ENCODE measurements around the gene SUN3. TPM values are rescaled to one million over a fixed set of nuclear protein-coding genes. Genes with fewer than 3 reads are reported as not detected.

The SUN3 gene
- total and polyA plus RNA-seq, 2 donors from 2014 or later, result 0.54 TPM; not detected in 1

DNA sequence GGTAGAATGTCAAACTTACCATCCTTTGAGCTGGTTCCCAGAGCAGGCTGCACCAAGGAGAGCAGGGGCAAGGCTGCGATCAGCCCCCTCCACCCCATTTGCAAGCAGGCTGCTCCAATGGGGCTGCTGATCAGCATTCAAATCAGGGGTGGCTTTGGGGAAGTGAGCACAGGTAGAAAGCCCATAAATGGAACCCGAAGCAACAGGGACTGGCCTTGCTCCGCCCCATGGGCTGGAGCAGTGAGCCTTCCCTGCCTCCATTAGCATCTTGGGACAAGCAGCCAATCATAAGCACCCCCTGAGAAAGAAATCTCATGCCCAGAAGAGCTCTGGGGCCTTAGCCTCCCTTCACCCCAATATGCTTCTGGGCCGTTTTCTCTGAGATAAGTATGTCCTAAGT lies 76.7 kb downstream of the SUN3 start:
- intact Hi-C loops (cut with DNase I), result no loop called here
- no peak overlapping the region for H3K27ac ChIP-seq (ENCODE audit: low read depth in 2 of 2, low read length in 2 of 2)
- FAIRE-seq (no peak), DNase-seq (no peak)
- H3K4me1 ChIP-seq (ENCODE audit: control insufficient read depth in 2 of 3, insufficient read depth in 2 of 3, low read depth in 1 of 3, low read length in 3 of 3), result peaks cover 0 to 2% (median 0%) of the 10 kb centered on the region in 3 donors
- H3K4me3 ChIP-seq (ENCODE audit: low read length in 3 of 3), result no peak overlapping the region
- H3K9me3 ChIP-seq (ENCODE audit: control insufficient read depth in 2 of 3, insufficient read depth in 1 of 3, low read length in 3 of 3), result no peaks in the 10 kb centered on the region
- H3K27me3 ChIP-seq (ENCODE audit: control insufficient read depth, insufficient read depth, low read length), result no peaks in the 10 kb centered on the region
- TF ChIP-seq CTCF (IDR thresholded peaks at IDR 0.05; ENCODE audit: borderline replicate concordance, extremely low read depth, insufficient read depth), result no peak
- no peak overlapping the region for H3K9ac ChIP-seq (ENCODE audit: low read length in 3 of 3)
- H3K36me3 ChIP-seq (ENCODE audit: control insufficient read depth in 2 of 3, insufficient read depth in 3 of 3, low read length in 3 of 3), result peaks cover 0 to 10% (median 4%) of the 10 kb centered on the region in 3 donors

- no peaks in the 10 kb centered on the region for H3K27me3 ChIP-seq (ENCODE audit: control insufficient read depth, insufficient read depth, low read length)
- peaks cover 0 to 4% (median 0%) of the 10 kb centered on the region in 3 donors for H3K4me1 ChIP-seq (ENCODE audit: control insufficient read depth in 2 of 3, insufficient read depth in 2 of 3, low read depth in 1 of 3, low read length in 3 of 3)
- intact Hi-C loops (cut with DNase I), result no loop called here
- H3K36me3 ChIP-seq (ENCODE audit: control insufficient read depth in 2 of 3, insufficient read depth in 3 of 3, low read length in 3 of 3), result peaks cover 0 to 10% (median 4%) of the 10 kb centered on the region in 3 donors
- no peak overlapping the region for H3K9ac ChIP-seq (ENCODE audit: low read length in 3 of 3)
- no peak for TF ChIP-seq CTCF (IDR thresholded peaks at IDR 0.05; ENCODE audit: borderline replicate concordance, extremely low read depth, insufficient read depth)
- H3K4me3 ChIP-seq (ENCODE audit: low read length in 3 of 3), result no peak overlapping the region
- no peak overlapping the region for H3K27ac ChIP-seq (ENCODE audit: low read depth in 2 of 2, low read length in 2 of 2)
- DNase-seq, result no peak
- no peak for FAIRE-seq
- no peaks in the 10 kb centered on the region for H3K9me3 ChIP-seq (ENCODE audit: control insufficient read depth in 2 of 3, insufficient read depth in 1 of 3, low read length in 3 of 3)
Observed at GRCh38 chr7:47951374-47951773, 77.5 kb downstream of the SUN3 start.

- Histone ChIP-seq H3K9ac (ENCODE audit: low read length in 3 of 3) (no peak overlapping the region), H3K4me1 (ENCODE audit: control insufficient read depth in 2 of 3, insufficient read depth in 2 of 3, low read depth in 1 of 3, low read length in 3 of 3) (peaks cover 0 to 6% (median 0%) of the 10 kb centered on the region in 3 donors), H3K4me3 (ENCODE audit: low read length in 3 of 3) (no peak overlapping the region), H3K27me3 (ENCODE audit: control insufficient read depth, insufficient read depth, low read length) (no peaks in the 10 kb centered on the region), H3K9me3 (ENCODE audit: control insufficient read depth in 2 of 3, insufficient read depth in 1 of 3, low read length in 3 of 3) (no peaks in the 10 kb centered on the region), H3K36me3 (ENCODE audit: control insufficient read depth in 2 of 3, insufficient read depth in 3 of 3, low read length in 3 of 3) (peaks cover 0 to 10% (median 4%) of the 10 kb centered on the region in 3 donors), H3K27ac (ENCODE audit: low read depth in 2 of 2, low read length in 2 of 2) (no peak overlapping the region)
- FAIRE-seq (no peak), DNase-seq (no peak)
- intact Hi-C loops (cut with DNase I), result no loop called here
- TF ChIP-seq CTCF (IDR thresholded peaks at IDR 0.05; ENCODE audit: borderline replicate concordance, extremely low read depth, insufficient read depth), result no peak
Observed at GRCh38 chr7:47950714-47951113, 78.2 kb downstream of the SUN3 start.

- DNase-seq (no peak), FAIRE-seq (no peak)
- Histone ChIP-seq H3K4me1 (ENCODE audit: control insufficient read depth in 2 of 3, insufficient read depth in 2 of 3, low read depth in 1 of 3, low read length in 3 of 3) (peaks cover 0 to 6% (median 0%) of the 10 kb centered on the region in 3 donors), H3K27ac (ENCODE audit: low read depth in 2 of 2, low read length in 2 of 2) (no peak overlapping the region), H3K9me3 (ENCODE audit: control insufficient read depth in 2 of 3, insufficient read depth in 1 of 3, low read length in 3 of 3) (no peaks in the 10 kb centered on the region), H3K27me3 (ENCODE audit: control insufficient read depth, insufficient read depth, low read length) (no peaks in the 10 kb centered on the region), H3K9ac (ENCODE audit: low read length in 3 of 3) (no peak overlapping the region), H3K36me3 (ENCODE audit: control insufficient read depth in 2 of 3, insufficient read depth in 3 of 3, low read length in 3 of 3) (peaks cover 0 to 8% (median 2%) of the 10 kb centered on the region in 3 donors), H3K4me3 (ENCODE audit: low read length in 3 of 3) (no peak overlapping the region)
- TF ChIP-seq CTCF (IDR thresholded peaks at IDR 0.05; ENCODE audit: borderline replicate concordance, extremely low read depth, insufficient read depth), result no peak
- intact Hi-C loops (cut with DNase I), result loop anchor here (10.0 kb wide), 1 partner anchor 155 kb away; no protein-coding TSS in a partner anchor
Observed at GRCh38 chr7:47949703-47950102, 79.2 kb downstream of the SUN3 start.
